ENCODE results near the gene POLR1B. TPM values are rescaled to one million over a fixed set of nuclear protein-coding genes. Genes with fewer than 3 reads are reported as not detected.

Gene POLR1B
- total and polyA plus RNA-seq, 2 of the 13 experiments (the other 11 are each of a cell fraction or from before 2014, with no cell fraction given), result 18.3 to 46.0 TPM

- TF ChIP-seq ZFP1 (CRISPR knock-in tag; IDR thresholded peaks at IDR 0.05), result peak; percentile 83; the same call in 1 of the 2 replicates
- TF ChIP-seq ZNF672 (CRISPR knock-in tag; IDR thresholded peaks at IDR 0.05), result no peak
- peak; percentile 97 for TF ChIP-seq ZNF296 (CRISPR knock-in tag; conservative IDR thresholded peaks at IDR 0.05)
- peak; percentile 66 for TF ChIP-seq TEAD3 (CRISPR knock-in tag; optimal IDR thresholded peaks at IDR 0.05; ENCODE audit: borderline replicate concordance)
- TF ChIP-seq NFAT5 (CRISPR knock-in tag; IDR thresholded peaks at IDR 0.05), result peak; percentile 89
- TF ChIP-seq MLX (CRISPR knock-in tag; IDR thresholded peaks at IDR 0.05), result peak; percentile 48; the same call in 1 of the 2 replicates
- TF ChIP-seq ZNF781 (CRISPR knock-in tag; IDR thresholded peaks at IDR 0.05; ENCODE audit: borderline replicate concordance, not compliant biosample characterization), result peak; percentile 97
- no peak; the same call in 1 of the 2 replicates for TF ChIP-seq PREB (CRISPR knock-in tag; IDR thresholded peaks at IDR 0.05)
- 0 out of 2 replicates have a peak, but pooled peaks have one; percentile 30 for TF ChIP-seq PAWR (CRISPR knock-in tag; IDR thresholded peaks at IDR 0.05; ENCODE audit: borderline replicate concordance)
- TF ChIP-seq MAF1 (CRISPR knock-in tag; IDR thresholded peaks at IDR 0.05; ENCODE audit: borderline replicate concordance), result peak; percentile 89; the same call in 1 of the 2 replicates
- TF ChIP-seq ZNF780A (CRISPR knock-in tag; IDR thresholded peaks at IDR 0.05), result no peak
- TF ChIP-seq ARID2 (CRISPR knock-in tag; IDR thresholded peaks at IDR 0.05; ENCODE audit: borderline replicate concordance), result peak; percentile 93
- TF ChIP-seq SPEN (CRISPR knock-in tag; IDR thresholded peaks at IDR 0.05; ENCODE audit: low read depth), result peak; percentile 82
- TF ChIP-seq USF2 (IDR thresholded peaks at IDR 0.05; ENCODE audit: low read depth, low read length), result peak; percentile 83
- peak; percentile 96 for TF ChIP-seq USF2 (CRISPR knock-in tag; IDR thresholded peaks at IDR 0.05; ENCODE audit: borderline replicate concordance)
- peak; percentile 82; the same call in 1 of the 2 replicates for TF ChIP-seq ZNF691 (CRISPR knock-in tag; IDR thresholded peaks at IDR 0.05; ENCODE audit: borderline replicate concordance, low read depth)
Measured at GRCh38 chr2:112542123-112542983, at the start of gene POLR1B (continued).

Measured in HepG2 (cell line).